HG02571 (cell line): ENCODE results near the gene C1orf226.

Experiments
- ATAC-seq: cut with Tn5 transposase; IDR thresholded peaks from one replicate; pipeline ENCODE4 v1.9.1; 2021; ENCODE audit warnings: mild to moderate bottlenecking, moderate library complexity; ENCODE audit not compliant: unreplicated experiment

Gene C1orf226

GRCh38 chr1:162384116-162384515, 2.6 kb downstream of the C1orf226 start:
- no peak for ATAC-seq

GRCh38 chr1:162384601-162385279, 3.2 kb downstream of the C1orf226 start:
- ATAC-seq: no peak

GRCh38 chr1:162385280-162385623, 3.7 kb downstream of the C1orf226 start:
- no peak for ATAC-seq

- no peak for ATAC-seq
Observed at GRCh38 chr1:162385702-162386101, 4.2 kb downstream of the C1orf226 start.

- no peak for ATAC-seq
Observed at GRCh38 chr1:162386292-162387225, 5.0 kb downstream of the C1orf226 start.

GRCh38 chr1:162387226-162388082, 5.9 kb downstream of the C1orf226 start:
- ATAC-seq: no peak

- ATAC-seq: no peak
Observed at GRCh38 chr1:162388083-162388594, 6.6 kb downstream of the C1orf226 start.

GRCh38 chr1:162388615-162389014, 7.1 kb downstream of the C1orf226 start:
- ATAC-seq: no peak

GRCh38 chr1:162389021-162389818, 7.7 kb downstream of the C1orf226 start:
- ATAC-seq: no peak

- no peak for ATAC-seq
Observed at GRCh38 chr1:162389971-162390370, 8.4 kb downstream of the C1orf226 start.

GRCh38 chr1:162390396-162391185, 9.1 kb downstream of the C1orf226 start:
- ATAC-seq: no peak

- ATAC-seq: no peak
Observed at GRCh38 chr1:162391790-162392563, 10.4 kb downstream of the C1orf226 start.

- no peak for ATAC-seq
Observed at GRCh38 chr1:162396201-162396906, 14.8 kb downstream of the C1orf226 start.

GRCh38 chr1:162397039-162397448, 15.5 kb downstream of the C1orf226 start:
- ATAC-seq: no peak

GRCh38 chr1:162397943-162398560, 16.5 kb downstream of the C1orf226 start:
- ATAC-seq: no peak

GRCh38 chr1:162398999-162399580, 17.6 kb downstream of the C1orf226 start:
- ATAC-seq: no peak

GRCh38 chr1:162400790-162401355, 19.3 kb downstream of the C1orf226 start:
- no peak for ATAC-seq
